ENCODE data around the gene TMEM81.

Gene TMEM81

GRCh38 chr1:205064301-205064700 lies 20.0 kb downstream of the TMEM81 start:
- no peak for TF ChIP-seq EGR1 (IDR thresholded peaks at IDR 0.05)

DNA sequence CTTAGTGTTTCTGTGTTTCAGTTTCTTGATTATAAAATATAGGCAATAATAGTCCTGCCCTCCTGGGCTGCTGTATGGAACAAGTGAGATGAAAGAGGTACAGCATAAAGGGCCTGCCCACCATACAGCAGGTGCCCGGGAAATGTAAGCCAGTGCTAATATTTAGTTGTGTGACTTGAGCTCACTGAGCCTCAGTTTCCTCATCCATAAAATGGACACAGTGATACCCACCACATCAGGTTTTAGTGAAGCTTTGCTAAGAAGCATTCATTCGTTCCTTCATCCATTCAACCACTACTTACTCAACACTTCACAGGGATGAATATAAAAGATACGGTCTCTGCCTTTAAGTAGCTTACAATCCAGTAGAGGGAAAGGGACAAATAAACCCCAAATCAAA lies 21.4 kb downstream of the TMEM81 start:
- TF ChIP-seq EP300 (IDR thresholded peaks at IDR 0.05; ENCODE audit: borderline replicate concordance) (no peak), RAD21 (IDR thresholded peaks at IDR 0.05; ENCODE audit: low read depth) (no peak), TAF1 (IDR thresholded peaks at IDR 0.05; ENCODE audit: low read depth) (no peak)
- TF ChIP-seq, protein P1, sequence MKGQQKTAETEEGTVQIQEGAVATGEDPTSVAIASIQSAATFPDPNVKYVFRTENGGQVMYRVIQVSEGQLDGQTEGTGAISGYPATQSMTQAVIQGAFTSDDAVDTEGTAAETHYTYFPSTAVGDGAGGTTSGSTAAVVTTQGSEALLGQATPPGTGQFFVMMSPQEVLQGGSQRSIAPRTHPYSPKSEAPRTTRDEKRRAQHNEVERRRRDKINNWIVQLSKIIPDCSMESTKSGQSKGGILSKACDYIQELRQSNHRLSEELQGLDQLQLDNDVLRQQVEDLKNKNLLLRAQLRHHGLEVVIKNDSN (IDR thresholded peaks at IDR 0.05), result no peak
- TF ChIP-seq, protein P2, sequence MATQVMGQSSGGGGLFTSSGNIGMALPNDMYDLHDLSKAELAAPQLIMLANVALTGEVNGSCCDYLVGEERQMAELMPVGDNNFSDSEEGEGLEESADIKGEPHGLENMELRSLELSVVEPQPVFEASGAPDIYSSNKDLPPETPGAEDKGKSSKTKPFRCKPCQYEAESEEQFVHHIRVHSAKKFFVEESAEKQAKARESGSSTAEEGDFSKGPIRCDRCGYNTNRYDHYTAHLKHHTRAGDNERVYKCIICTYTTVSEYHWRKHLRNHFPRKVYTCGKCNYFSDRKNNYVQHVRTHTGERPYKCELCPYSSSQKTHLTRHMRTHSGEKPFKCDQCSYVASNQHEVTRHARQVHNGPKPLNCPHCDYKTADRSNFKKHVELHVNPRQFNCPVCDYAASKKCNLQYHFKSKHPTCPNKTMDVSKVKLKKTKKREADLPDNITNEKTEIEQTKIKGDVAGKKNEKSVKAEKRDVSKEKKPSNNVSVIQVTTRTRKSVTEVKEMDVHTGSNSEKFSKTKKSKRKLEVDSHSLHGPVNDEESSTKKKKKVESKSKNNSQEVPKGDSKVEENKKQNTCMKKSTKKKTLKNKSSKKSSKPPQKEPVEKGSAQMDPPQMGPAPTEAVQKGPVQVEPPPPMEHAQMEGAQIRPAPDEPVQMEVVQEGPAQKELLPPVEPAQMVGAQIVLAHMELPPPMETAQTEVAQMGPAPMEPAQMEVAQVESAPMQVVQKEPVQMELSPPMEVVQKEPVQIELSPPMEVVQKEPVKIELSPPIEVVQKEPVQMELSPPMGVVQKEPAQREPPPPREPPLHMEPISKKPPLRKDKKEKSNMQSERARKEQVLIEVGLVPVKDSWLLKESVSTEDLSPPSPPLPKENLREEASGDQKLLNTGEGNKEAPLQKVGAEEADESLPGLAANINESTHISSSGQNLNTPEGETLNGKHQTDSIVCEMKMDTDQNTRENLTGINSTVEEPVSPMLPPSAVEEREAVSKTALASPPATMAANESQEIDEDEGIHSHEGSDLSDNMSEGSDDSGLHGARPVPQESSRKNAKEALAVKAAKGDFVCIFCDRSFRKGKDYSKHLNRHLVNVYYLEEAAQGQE (IDR thresholded peaks at IDR 0.05; ENCODE audit: low read depth), result no peak

- TF ChIP-seq, protein P3, sequence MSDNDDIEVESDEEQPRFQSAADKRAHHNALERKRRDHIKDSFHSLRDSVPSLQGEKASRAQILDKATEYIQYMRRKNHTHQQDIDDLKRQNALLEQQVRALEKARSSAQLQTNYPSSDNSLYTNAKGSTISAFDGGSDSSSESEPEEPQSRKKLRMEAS (IDR thresholded peaks at IDR 0.05), result no peak
- no peak for TF ChIP-seq TEAD4 (IDR thresholded peaks at IDR 0.05)
- TF ChIP-seq ZBTB7A (IDR thresholded peaks at IDR 0.05; ENCODE audit: low read depth), result no peak
- TF ChIP-seq EP300 (IDR thresholded peaks at IDR 0.05; ENCODE audit: borderline replicate concordance), result no peak
- TF ChIP-seq EGR1 (IDR thresholded peaks at IDR 0.05), result no peak
- TF ChIP-seq TAF1 (IDR thresholded peaks at IDR 0.05; ENCODE audit: low read depth), result no peak
- TF ChIP-seq YY1 (IDR thresholded peaks at IDR 0.05; ENCODE audit: low read depth), result no peak
- TF ChIP-seq, protein P1 (IDR thresholded peaks at IDR 0.05), result no peak
- TF ChIP-seq TCF12 (IDR thresholded peaks at IDR 0.05; ENCODE audit: low read depth), result no peak
- no peak for TF ChIP-seq FOXM1 (IDR thresholded peaks at IDR 0.05; ENCODE audit: borderline replicate concordance, low read depth)
- TF ChIP-seq RAD21 (IDR thresholded peaks at IDR 0.05; ENCODE audit: low read depth), result no peak
- TF ChIP-seq CREB1 (IDR thresholded peaks at IDR 0.05; ENCODE audit: low read depth), result no peak
- TF ChIP-seq NFIC (IDR thresholded peaks at IDR 0.05), result no peak
- no peak for TF ChIP-seq CEBPB (IDR thresholded peaks at IDR 0.05)
Observed at GRCh38 chr1:205062319-205062718, 21.9 kb downstream of the TMEM81 start.

DNA sequence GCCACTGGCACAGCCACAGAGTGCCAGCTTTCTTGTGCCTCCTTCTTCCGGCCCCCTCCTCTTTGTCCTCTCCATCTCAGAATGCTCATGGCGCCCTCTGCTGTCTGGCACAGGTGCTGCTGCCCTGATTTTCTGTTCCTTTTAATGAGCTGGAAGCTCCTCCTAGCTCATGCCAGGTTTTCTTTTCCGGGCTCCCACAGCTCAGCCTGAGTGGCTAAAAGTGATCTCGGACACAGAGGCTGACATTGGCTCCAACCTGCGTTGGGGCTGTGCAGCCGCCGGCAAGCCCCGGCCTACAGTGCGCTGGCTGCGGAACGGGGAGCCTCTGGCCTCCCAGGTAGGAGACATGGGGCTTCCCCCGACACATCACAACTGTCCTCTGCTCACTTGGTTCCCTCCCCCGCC lies 22.6 kb downstream of the TMEM81 start:
- no peak for TF ChIP-seq EGR1 (IDR thresholded peaks at IDR 0.05)
- no peak for TF ChIP-seq EP300 (IDR thresholded peaks at IDR 0.05; ENCODE audit: borderline replicate concordance)
- TF ChIP-seq TAF1 (IDR thresholded peaks at IDR 0.05; ENCODE audit: low read depth), result no peak
- TF ChIP-seq TEAD4 (IDR thresholded peaks at IDR 0.05), result no peak
- TF ChIP-seq ZBTB7A (IDR thresholded peaks at IDR 0.05; ENCODE audit: low read depth), result no peak
- peak; percentile 92 for TF ChIP-seq RAD21 (IDR thresholded peaks at IDR 0.05; ENCODE audit: low read depth)
- TF ChIP-seq, protein P3 (IDR thresholded peaks at IDR 0.05), result no peak

- no peak for TF ChIP-seq TAF1 (IDR thresholded peaks at IDR 0.05; ENCODE audit: low read depth)
- no peak for TF ChIP-seq TCF12 (IDR thresholded peaks at IDR 0.05; ENCODE audit: low read depth)
Observed at GRCh38 chr1:205061227-205061626, 23.0 kb downstream of the TMEM81 start.

DNA sequence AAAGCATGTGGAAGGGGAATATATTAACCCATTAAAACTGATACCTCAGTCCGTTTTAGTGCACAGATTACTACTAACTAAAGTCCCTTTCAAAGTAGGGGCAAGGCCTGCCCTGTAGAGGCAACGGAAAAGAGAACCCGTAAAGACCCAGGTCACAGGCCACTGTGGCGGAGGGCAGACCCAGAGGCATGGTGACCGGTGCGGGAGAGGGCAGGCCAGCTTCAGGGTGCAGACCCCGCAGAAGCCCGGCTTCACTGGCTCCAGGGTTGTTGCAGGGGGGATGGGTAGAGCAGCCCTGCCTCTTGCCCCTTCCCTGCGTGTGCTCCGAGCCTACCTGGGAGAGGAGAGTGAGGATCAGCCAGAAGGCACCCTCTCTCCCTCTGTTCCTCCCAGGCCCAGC lies 23.5 kb downstream of the TMEM81 start:
- TF ChIP-seq FOXM1 (IDR thresholded peaks at IDR 0.05; ENCODE audit: borderline replicate concordance, low read depth) (no peak), RAD21 (IDR thresholded peaks at IDR 0.05; ENCODE audit: low read depth) (no peak), EP300 (IDR thresholded peaks at IDR 0.05; ENCODE audit: borderline replicate concordance) (no peak), TEAD4 (IDR thresholded peaks at IDR 0.05) (no peak), TCF12 (IDR thresholded peaks at IDR 0.05; ENCODE audit: low read depth) (no peak), CREB1 (IDR thresholded peaks at IDR 0.05; ENCODE audit: low read depth) (no peak), NFIC (IDR thresholded peaks at IDR 0.05) (no peak), TAF1 (IDR thresholded peaks at IDR 0.05; ENCODE audit: low read depth) (no peak), YY1 (IDR thresholded peaks at IDR 0.05; ENCODE audit: low read depth) (no peak), CEBPB (IDR thresholded peaks at IDR 0.05) (no peak), ZBTB7A (IDR thresholded peaks at IDR 0.05; ENCODE audit: low read depth) (no peak), EGR1 (IDR thresholded peaks at IDR 0.05) (no peak)
- TF ChIP-seq, protein P2 (IDR thresholded peaks at IDR 0.05; ENCODE audit: low read depth), result no peak
- TF ChIP-seq, protein P3 (IDR thresholded peaks at IDR 0.05), result no peak
- TF ChIP-seq, protein P1 (IDR thresholded peaks at IDR 0.05), result no peak
